HEK293T (cell line): ENCODE measurements around the gene NCKIPSD.

Experiments used
- ARNT ChIP-seq: fragments of 450-650 bp; IDR thresholded peaks from 2 replicates; pipeline ENCODE4 v1.6.1; 2017; ENCODE audit warnings: mild to moderate bottlenecking
- FOXA1 ChIP-seq: fragments of 450-650 bp; IDR thresholded peaks from 2 replicates; pipeline ENCODE4 v1.6.1; 2016; ENCODE audit warnings: mild to moderate bottlenecking
- FOXK2 ChIP-seq: fragments of 450-650 bp; IDR thresholded peaks from 2 replicates; pipeline ENCODE4 v1.6.1; 2016; ENCODE audit warnings: mild to moderate bottlenecking
- NFRKB ChIP-seq: fragments of 450-650 bp; IDR thresholded peaks from 2 replicates; pipeline ENCODE4 v1.6.1; 2016; ENCODE audit warnings: mild to moderate bottlenecking, moderate library complexity
- ZNF384 ChIP-seq: fragments of 450-650 bp; IDR thresholded peaks from 2 replicates; pipeline ENCODE4 v1.6.1; 2016
- TF ChIP-seq, protein P1 (sequence below): fragments of 450-650 bp; IDR thresholded peaks from 2 replicates; pipeline ENCODE4 v1.6.1; 2016

DNA sequence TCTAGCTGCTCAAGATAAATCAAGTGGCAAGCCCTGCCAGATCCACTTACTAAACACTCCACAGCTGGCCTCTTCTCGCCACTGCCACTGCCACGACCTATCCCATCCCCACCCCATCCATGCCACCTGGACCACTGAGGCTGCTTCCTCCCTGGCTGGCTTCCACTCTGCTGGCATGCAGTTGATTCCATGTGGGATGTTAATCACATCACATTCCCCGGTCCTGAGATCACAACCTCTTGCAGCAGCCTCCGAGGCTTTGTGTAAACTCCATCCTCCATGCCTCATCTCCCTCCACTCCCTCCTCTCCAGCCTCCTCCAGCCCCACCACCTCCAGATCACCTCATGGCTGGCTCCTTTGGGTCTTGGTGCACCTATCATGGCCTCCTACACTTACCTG, 7.7 kb downstream of the NCKIPSD start:
- TF ChIP-seq, protein P1, sequence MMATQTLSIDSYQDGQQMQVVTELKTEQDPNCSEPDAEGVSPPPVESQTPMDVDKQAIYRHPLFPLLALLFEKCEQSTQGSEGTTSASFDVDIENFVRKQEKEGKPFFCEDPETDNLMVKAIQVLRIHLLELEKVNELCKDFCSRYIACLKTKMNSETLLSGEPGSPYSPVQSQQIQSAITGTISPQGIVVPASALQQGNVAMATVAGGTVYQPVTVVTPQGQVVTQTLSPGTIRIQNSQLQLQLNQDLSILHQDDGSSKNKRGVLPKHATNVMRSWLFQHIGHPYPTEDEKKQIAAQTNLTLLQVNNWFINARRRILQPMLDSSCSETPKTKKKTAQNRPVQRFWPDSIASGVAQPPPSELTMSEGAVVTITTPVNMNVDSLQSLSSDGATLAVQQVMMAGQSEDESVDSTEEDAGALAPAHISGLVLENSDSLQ: no peak
- TF ChIP-seq ZNF384 (no peak), NFRKB (no peak), FOXK2 (no peak), FOXA1 (no peak), ARNT (no peak)
